IMR-90 (cell line): ENCODE results near the gene PSMB3. TPM values are rescaled to one million over a fixed set of nuclear protein-coding genes. Genes with fewer than 3 reads are reported as not detected.

ENCODE experiments used
- ATAC-seq: fragments of 200-7000 bp; cut with Tn5 transposase; 2 replicates; pipeline ENCODE4 v1.9.1; 2020; ENCODE audit warnings: low read depth, mild to moderate bottlenecking, moderate library complexity
- BruUV-seq: library from RNA; stranded (reverse); fragments of 400-500 nt; replicated peaks from 2 replicates; lab custom pipeline; 2021; lab: Mats Ljungman, UMichigan
- CTCF ChIA-PET: fragments of 300-600 bp; formaldehyde crosslinking; extraction: SDS; loops from one replicate; lab custom pipeline; 2021; ENCODE audit warnings: antibody characterized with exemption; lab: Yijun Ruan, JAX
- POLR2A ChIA-PET: fragments of 300-600 bp; sonication (Branson Sonifier 250); formaldehyde crosslinking; loops from one replicate; lab custom pipeline; 2022; ENCODE audit warnings: antibody characterized with exemption; ENCODE audit not compliant: unreplicated experiment; lab: Charles Lee
- DNase-seq: peaks from one replicate; pipeline ENCODE4 v3.0.0; 2013
- H2AFZ ChIP-seq: replicated peaks from 2 replicates; pipeline ENCODE3; 2013; ENCODE audit warnings: low read length, mild to moderate bottlenecking; ENCODE audit not compliant: poor library complexity
- H2AK5ac ChIP-seq: 2 replicates; pipeline ENCODE4 v1.6.1; 2013; ENCODE audit warnings: low read depth, low read length, inconsistent platforms
- H2AK9ac ChIP-seq: replicated peaks from 2 replicates; pipeline ENCODE3; 2013; ENCODE audit warnings: mild to moderate bottlenecking, low read depth, low read length, moderate library complexity; ENCODE audit not compliant: poor library complexity
- H2BK120ac ChIP-seq: 2 replicates; pipeline ENCODE4 v1.6.1; 2013; ENCODE audit warnings: low read depth, low read length, inconsistent platforms
- H2BK15ac ChIP-seq: 3 replicates; pipeline ENCODE4 v1.6.1; 2013; ENCODE audit warnings: low read depth, low read length, inconsistent platforms
- H2BK20ac ChIP-seq: 2 replicates; pipeline ENCODE4 v1.6.1; 2013; ENCODE audit warnings: low read depth, mild to moderate bottlenecking, inconsistent platforms, low read length, moderate library complexity
- H2BK5ac ChIP-seq: 2 replicates; pipeline ENCODE4 v1.6.1; 2013; ENCODE audit warnings: mild to moderate bottlenecking, low read depth, low read length, inconsistent platforms; ENCODE audit not compliant: poor library complexity, severe bottlenecking
- H3K14ac ChIP-seq: replicated peaks from 2 replicates; pipeline ENCODE4 v1.6.1; 2013; ENCODE audit warnings: low read depth, low read length, inconsistent platforms
- H3K18ac ChIP-seq: 2 replicates; pipeline ENCODE4 v1.6.1; 2013; ENCODE audit warnings: low read depth, low read length, control low read depth
- H3K23ac ChIP-seq: 2 replicates; pipeline ENCODE4 v1.6.1; 2013; ENCODE audit warnings: low read depth, low read length, inconsistent platforms
- H3K27ac ChIP-seq: 2 replicates; pipeline ENCODE4 v1.5.1; 2013; ENCODE audit warnings: mild to moderate bottlenecking, control low read depth, low read length; ENCODE audit not compliant: insufficient read depth
- H3K27me3 ChIP-seq: 2 replicates; pipeline ENCODE4 v1.6.1; 2013; ENCODE audit warnings: low read length; ENCODE audit not compliant: control insufficient read depth, insufficient read depth
- H3K36me3 ChIP-seq: 2 replicates; pipeline ENCODE4 v1.6.1; 2013; ENCODE audit warnings: low read length, mixed read lengths; ENCODE audit not compliant: control insufficient read depth, insufficient read depth
- H3K4ac ChIP-seq: 2 replicates; pipeline ENCODE4 v1.6.1; 2013; ENCODE audit warnings: low read depth, low read length, inconsistent platforms
- H3K4me1 ChIP-seq: 2 replicates; pipeline ENCODE4 v1.6.1; 2013; ENCODE audit warnings: low read length, mixed read lengths; ENCODE audit not compliant: control insufficient read depth, insufficient read depth
- H3K4me2 ChIP-seq: 2 replicates; pipeline ENCODE4 v1.6.1; 2013; ENCODE audit warnings: low read depth, mild to moderate bottlenecking, control low read depth, low read length, moderate library complexity
- H3K4me3 ChIP-seq: 2 replicates; pipeline ENCODE4 v1.5.1; 2013; ENCODE audit warnings: low read depth, mild to moderate bottlenecking, control low read depth, low read length, moderate library complexity; ENCODE audit not compliant: insufficient read depth
- H3K56ac ChIP-seq: 2 replicates; pipeline ENCODE4 v1.6.1; 2013; ENCODE audit warnings: low read length, inconsistent platforms; ENCODE audit not compliant: insufficient read depth; ENCODE audit errors: extremely low read depth
- H3K79me1 ChIP-seq, 2 experiments: 2 replicates each; pipeline ENCODE4 v1.6.1; 2013; ENCODE audit warnings: low read length in 2 of 2, inconsistent platforms in 1 of 2, low read depth in 1 of 2
- H3K9ac ChIP-seq: 2 replicates; pipeline ENCODE4 v1.6.1; 2013; ENCODE audit warnings: low read depth, low read length, control low read depth
- H3K9me1 ChIP-seq: 2 replicates; pipeline ENCODE4 v1.6.1; 2013; ENCODE audit warnings: low read length, inconsistent platforms; ENCODE audit not compliant: insufficient read depth
- H3K9me3 ChIP-seq: 2 replicates; pipeline ENCODE4 v1.6.1; 2013; ENCODE audit warnings: low read length; ENCODE audit not compliant: control insufficient read depth, insufficient read depth
- H4K20me1 ChIP-seq: 2 replicates; pipeline ENCODE4 v1.6.1; 2013; ENCODE audit warnings: low read length, inconsistent platforms; ENCODE audit not compliant: insufficient read depth
- H4K5ac ChIP-seq: 2 replicates; pipeline ENCODE4 v1.6.1; 2013; ENCODE audit warnings: mild to moderate bottlenecking, low read depth, low read length, control low read depth
- H4K8ac ChIP-seq, 2 experiments: 2 replicates each; pipeline ENCODE4 v1.6.1; 2013; ENCODE audit warnings: low read depth in 2 of 2, low read length in 2 of 2, control low read depth in 1 of 2, inconsistent platforms in 1 of 2
- H4K91ac ChIP-seq: 2 replicates; pipeline ENCODE4 v1.6.1; 2013; ENCODE audit warnings: low read depth, low read length, inconsistent platforms; ENCODE audit not compliant: insufficient read depth
- BHLHE40 ChIP-seq: fragments of 150-350 bp; IDR thresholded peaks from 2 replicates; pipeline ENCODE4 v1.6.1; 2016; ENCODE audit warnings: mild to moderate bottlenecking, low read depth, low read length
- CEBPB ChIP-seq: IDR thresholded peaks from 2 replicates; pipeline ENCODE4 v1.6.1; 2012; ENCODE audit warnings: low read depth, low read length, improper control_type of control experiment
- CHD1 ChIP-seq: IDR thresholded peaks from 2 replicates; pipeline ENCODE4 v1.6.1; 2012; ENCODE audit warnings: low read depth, low read length, improper control_type of control experiment
- CTCF ChIP-seq: conservative IDR thresholded peaks from 2 replicates; pipeline ENCODE4 v1.5.1; 2012; ENCODE audit warnings: mild to moderate bottlenecking, low read depth, low read length, improper control_type of control experiment
- FOS ChIP-seq: fragments of 150-350 bp; IDR thresholded peaks from 2 replicates; pipeline ENCODE4 v1.6.1; 2016; ENCODE audit warnings: low read depth, low read length
- MAZ ChIP-seq: IDR thresholded peaks from 2 replicates; pipeline ENCODE4 v1.6.1; 2012; ENCODE audit warnings: low read depth, mild to moderate bottlenecking, low read length, improper control_type of control experiment, moderate library complexity, borderline replicate concordance
- MXI1 ChIP-seq: IDR thresholded peaks from 2 replicates; pipeline ENCODE4 v1.6.1; 2012; ENCODE audit warnings: low read depth, mild to moderate bottlenecking, low read length, moderate library complexity, borderline replicate concordance
- RAD21 ChIP-seq: IDR thresholded peaks from 2 replicates; pipeline ENCODE4 v1.6.1; 2012; ENCODE audit warnings: low read length, improper control_type of control experiment
- USF2 ChIP-seq: fragments of 150-350 bp; IDR thresholded peaks from 2 replicates; pipeline ENCODE4 v1.6.1; 2017; ENCODE audit warnings: mild to moderate bottlenecking, antibody characterized with exemption, low read length, low read depth
- WGBS, 2 experiments: methylation state at CpG; one replicate each; pipeline versions ENCODE4 v1.1.5 to v1.1.7; 2013; ENCODE audit warnings: missing lambda C conversion rate in 2 of 2; ENCODE audit not compliant: insufficient read length in 1 of 2; ENCODE audit errors: extremely low coverage in 2 of 2; 5-methylcytosine and 5-hydroxymethylcytosine counted together
- dilution Hi-C: fragments of 300-500 bp; cut with HindIII; formaldehyde crosslinking; loops from one replicate; pipeline ENCODE4 v1.14.3; 2018; ENCODE audit warnings: low sequenced_read_pairs; ENCODE audit not compliant: unreplicated experiment
- in situ Hi-C: fragments of 300-500 bp; cut with MboI; formaldehyde crosslinking; loops from 3 replicates; pipeline ENCODE4 v1.14.3; 2019; ENCODE audit warnings: low sequenced_read_pairs, inconsistent platforms, mixed read lengths
- intact Hi-C: fragments of 100-400 bp; cut with micrococcal nuclease; formaldehyde crosslinking; loops from 2 replicates; pipeline ENCODE4 v1.10.0; 2022
- polyA plus RNA-seq, 3 experiments: library from polyadenylated mRNA; depleted of rRNA; stranded (reverse); fragments of >200 nt; gene quantifications; 2 replicates each; pipeline ENCODE4 v1.2.3, GENCODE V29; 2012; ENCODE audit warnings: low replicate concordance in 1 of 3
- total RNA-seq: library from RNA; depleted of rRNA; stranded (reverse); fragments of >200 nt; gene quantifications from 2 replicates; pipeline ENCODE4 v1.2.3, GENCODE V29; 2012

PSMB3 gene
- total and polyA plus RNA-seq, 2 of the 4 experiments (the other 2 are of a cell fraction), result 480 to 828 TPM

- ChIA-PET CTCF (no interaction called here), POLR2A (no interaction called here)
- TF ChIP-seq CTCF, result no peak
- TF ChIP-seq USF2, result no peak
- TF ChIP-seq CHD1, result no peak
- no peak for TF ChIP-seq MAZ
- no peak for TF ChIP-seq BHLHE40
- TF ChIP-seq CEBPB, result no peak
- TF ChIP-seq MXI1, result no peak
- no peak for TF ChIP-seq RAD21
- no peak for TF ChIP-seq FOS
- 93% methylated on average over 3 of the region's 6 CpGs; no CpG with 5 or more reads in 1 of the 2 experiments for WGBS, 2 experiments
- no peak overlapping the region for H3K9ac ChIP-seq
- no peak overlapping the region for H2BK20ac ChIP-seq
- BruUV-seq, result no TSS peak
- H2AFZ ChIP-seq, result no peak overlapping the region
- H3K4me3 ChIP-seq, result no peak overlapping the region
- no peaks in the 10 kb centered on the region for H3K27me3 ChIP-seq
- H3K4ac ChIP-seq, result no peak overlapping the region
- no peak overlapping the region for H3K56ac ChIP-seq
- DNase-seq, result no peak
- no peak overlapping the region for H2BK15ac ChIP-seq
- H4K5ac ChIP-seq, result no peak overlapping the region
- H2BK5ac ChIP-seq, result no peak overlapping the region
- H2AK9ac ChIP-seq, result no peak overlapping the region
- no peaks in the 10 kb centered on the region for H3K79me1 ChIP-seq
- H2BK120ac ChIP-seq, result no peak overlapping the region
- H3K18ac ChIP-seq, result no peak overlapping the region
- H3K14ac ChIP-seq, result no peak overlapping the region
- dilution Hi-C loops, result no loop called here
- in situ Hi-C loops, result no loop called here
- H2AK5ac ChIP-seq, result no peak overlapping the region
- no peaks in the 10 kb centered on the region; the same call in 1 of the 2 replicates for H3K4me1 ChIP-seq
- peaks cover 50% of the 10 kb centered on the region for H3K36me3 ChIP-seq
- intact Hi-C loops, result no loop called here
- H3K9me1 ChIP-seq, result no peaks in the 10 kb centered on the region
- H3K23ac ChIP-seq, result no peak overlapping the region
- ATAC-seq, result no peak
- no peak overlapping the region for H4K91ac ChIP-seq
- H3K27ac ChIP-seq, result no peak overlapping the region
- H3K9me3 ChIP-seq, result no peaks in the 10 kb centered on the region
- H4K8ac ChIP-seq, result no peak overlapping the region
- no peaks in the 10 kb centered on the region for H4K20me1 ChIP-seq
- no peak overlapping the region for H3K4me2 ChIP-seq
Observed at GRCh38 chr17:38720941-38721340, 31.6 kb upstream of the PSMB3 start.
